Renal cortical epithelial cell (primary cell): ENCODE results near the gene GPR176. TPM values are rescaled to one million over a fixed set of nuclear protein-coding genes. Genes with fewer than 3 reads are reported as not detected.
A peak's percentile ranks its signal among the peaks of the same experiment; 100 is the strongest.
"Not testable (repeated sequence)": the region's sequence is repeated elsewhere in the genome, so short reads cannot be mapped to it uniquely, and the experiment has no call there.

Experiments
- DNase-seq: peaks from one replicate; pipeline ENCODE4 v3.0.0-alpha.2; 2011; ENCODE audit warnings: low read depth
- total RNA-seq: library from RNA; depleted of rRNA; stranded (reverse); fragments of >200 nt; gene quantifications from 2 replicates; pipeline ENCODE4 v1.2.3, GENCODE V29; 2014

GPR176 gene
- total RNA-seq, 1 donor from 2014 or later, result 48.8 TPM

- no peak for DNase-seq
Measured at GRCh38 chr15:39856357-39856756, 63.7 kb downstream of the GPR176 start.

- no peak for DNase-seq
Measured at GRCh38 chr15:39855400-39855799, 64.7 kb downstream of the GPR176 start.

- DNase-seq, result peak; percentile 57
Measured at GRCh38 chr15:39854161-39854560, 65.9 kb downstream of the GPR176 start.

- peak; percentile 62 for DNase-seq
Measured at GRCh38 chr15:39852250-39852649, 67.8 kb downstream of the GPR176 start.

- DNase-seq, result no peak
Measured at GRCh38 chr15:39851500-39852092, 68.5 kb downstream of the GPR176 start.

- no peak for DNase-seq
Measured at GRCh38 chr15:39850436-39850835, 69.6 kb downstream of the GPR176 start.

GRCh38 chr15:39846108-39846507 lies 74.0 kb downstream of the GPR176 start:
- DNase-seq, result peak; percentile 73

- DNase-seq, result no peak
Measured at GRCh38 chr15:39845582-39845981, 74.5 kb downstream of the GPR176 start.

GRCh38 chr15:39843565-39843964 lies 76.5 kb downstream of the GPR176 start:
- no peak for DNase-seq

GRCh38 chr15:39837454-39837853 lies 82.6 kb downstream of the GPR176 start:
- DNase-seq, result no peak

- DNase-seq, result no peak
Measured at GRCh38 chr15:39835550-39835949, 84.5 kb downstream of the GPR176 start.

- no peak for DNase-seq
Measured at GRCh38 chr15:39834256-39834655, 85.8 kb downstream of the GPR176 start.

GRCh38 chr15:39833515-39833981 lies 86.5 kb downstream of the GPR176 start:
- no peak for DNase-seq

GRCh38 chr15:39830166-39830565 lies 89.9 kb downstream of the GPR176 start:
- no peak for DNase-seq

- peak; percentile 65 for DNase-seq
Measured at GRCh38 chr15:39828374-39828931, 91.6 kb downstream of the GPR176 start.

GRCh38 chr15:39826975-39827374 lies 93.1 kb downstream of the GPR176 start:
- DNase-seq, result no peak

- DNase-seq, result no peak
Measured at GRCh38 chr15:39823634-39824033, 96.4 kb downstream of the GPR176 start.

GRCh38 chr15:39820050-39820602 lies 99.9 kb downstream of the GPR176 start:
- DNase-seq, result no peak

- DNase-seq, result no peak
Measured at GRCh38 chr15:39819533-39819932, 100.5 kb downstream of the GPR176 start.

GRCh38 chr15:39817892-39818291 lies 102.2 kb downstream of the GPR176 start:
- no peak for DNase-seq

GRCh38 chr15:39814489-39814888 lies 105.6 kb downstream of the GPR176 start:
- no peak for DNase-seq

GRCh38 chr15:39812651-39813050 lies 107.4 kb downstream of the GPR176 start:
- not testable (repeated sequence) for DNase-seq

- no peak for DNase-seq
Measured at GRCh38 chr15:39808909-39809308, 111.2 kb downstream of the GPR176 start.

- no peak for DNase-seq
Measured at GRCh38 chr15:39807791-39808190, 112.3 kb downstream of the GPR176 start.
